H7 (cell line): ENCODE results near the gene CARD11. TPM values are rescaled to one million over a fixed set of nuclear protein-coding genes. Genes with fewer than 3 reads are reported as not detected.
A peak's percentile ranks its signal among the peaks of the same experiment; 100 is the strongest.

ENCODE experiments used
- DNase-seq: peaks from one replicate; pipeline ENCODE4 v3.0.0; 2012
- H3K27me3 ChIP-seq: 2 replicates; pipeline ENCODE4 v1.6.0; 2011; ENCODE audit warnings: mild to moderate bottlenecking, low read length; ENCODE audit not compliant: control insufficient read depth, insufficient read depth
- H3K36me3 ChIP-seq: replicated peaks from 2 replicates; pipeline ENCODE4 v1.5.1; 2011; ENCODE audit warnings: low read length; ENCODE audit not compliant: control insufficient read depth, insufficient read depth
- H3K4me3 ChIP-seq: 2 replicates; pipeline ENCODE4 v1.5.1; 2011; ENCODE audit warnings: low read depth, mild to moderate bottlenecking, control low read depth, low read length, moderate library complexity; ENCODE audit not compliant: insufficient read depth
- total RNA-seq: library from RNA; depleted of rRNA; stranded (reverse); fragments of >200 nt; shearing (Covaris generic); gene quantifications from 2 replicates; pipeline ENCODE4 v1.2.3, GENCODE V29; 2014

The CARD11 gene
- total RNA-seq, 1 experiment from 2014 or later = 32.7 TPM

- Histone ChIP-seq H3K27me3 (no peaks in the 10 kb centered on the region), H3K36me3 (no peaks in the 10 kb centered on the region; the same call in none of the 2 replicates), H3K4me3 (no peak overlapping the region)
- DNase-seq = no peak
These were observed 130.8 kb downstream of the CARD11 start for GRCh38 chr7:2912684-2913439.

GRCh38 chr7:2911466-2911865, 132.2 kb downstream of the CARD11 start:
- H3K27me3 ChIP-seq = no peaks in the 10 kb centered on the region
- DNase-seq = no peak
- no peaks in the 10 kb centered on the region; the same call in none of the 2 replicates for H3K36me3 ChIP-seq
- H3K4me3 ChIP-seq = no peak overlapping the region

- Histone ChIP-seq H3K36me3 (peaks cover 2% of the 10 kb centered on the region), H3K27me3 (no peaks in the 10 kb centered on the region), H3K4me3 (no peak overlapping the region)
- no peak for DNase-seq
These were observed 134.1 kb downstream of the CARD11 start for GRCh38 chr7:2909471-2910039.

GRCh38 chr7:2909043-2909442, 134.6 kb downstream of the CARD11 start:
- Histone ChIP-seq H3K27me3 (no peaks in the 10 kb centered on the region), H3K36me3 (peaks cover 3% of the 10 kb centered on the region), H3K4me3 (no peak overlapping the region)
- no peak for DNase-seq

- Histone ChIP-seq H3K27me3 (no peaks in the 10 kb centered on the region), H3K4me3 (no peak overlapping the region), H3K36me3 (peaks cover 3% of the 10 kb centered on the region)
- no peak for DNase-seq
These were observed 135.5 kb downstream of the CARD11 start for GRCh38 chr7:2908103-2908683.

- Histone ChIP-seq H3K4me3 (no peak overlapping the region), H3K27me3 (no peaks in the 10 kb centered on the region), H3K36me3 (peaks cover 3% of the 10 kb centered on the region)
- no peak for DNase-seq
These were observed 137.3 kb downstream of the CARD11 start for GRCh38 chr7:2906197-2906931.

GRCh38 chr7:2905500-2905899, 138.2 kb downstream of the CARD11 start:
- H3K4me3 ChIP-seq = no peak overlapping the region
- H3K36me3 ChIP-seq = peaks cover 3% of the 10 kb centered on the region
- no peak for DNase-seq
- H3K27me3 ChIP-seq = no peaks in the 10 kb centered on the region

GRCh38 chr7:2905027-2905426, 138.6 kb downstream of the CARD11 start:
- H3K27me3 ChIP-seq = no peaks in the 10 kb centered on the region
- peaks cover 3% of the 10 kb centered on the region for H3K36me3 ChIP-seq
- DNase-seq = no peak
- H3K4me3 ChIP-seq = no peak overlapping the region

GRCh38 chr7:2904202-2904601, 139.5 kb downstream of the CARD11 start:
- Histone ChIP-seq H3K27me3 (no peaks in the 10 kb centered on the region), H3K4me3 (no peak overlapping the region), H3K36me3 (peaks cover 3% of the 10 kb centered on the region)
- DNase-seq = peak; percentile 28

- peak; percentile 44 for DNase-seq
- H3K4me3 ChIP-seq = no peak overlapping the region
- no peaks in the 10 kb centered on the region for H3K27me3 ChIP-seq
- peaks cover 3% of the 10 kb centered on the region for H3K36me3 ChIP-seq
These were observed 139.9 kb downstream of the CARD11 start for GRCh38 chr7:2903682-2904162.

- Histone ChIP-seq H3K27me3 (no peaks in the 10 kb centered on the region), H3K4me3 (no peak overlapping the region), H3K36me3 (no peaks in the 10 kb centered on the region)
- peak; percentile 81 for DNase-seq
These were observed 146.6 kb downstream of the CARD11 start for GRCh38 chr7:2897023-2897422.

GRCh38 chr7:2896131-2896530, 147.5 kb downstream of the CARD11 start:
- Histone ChIP-seq H3K27me3 (no peaks in the 10 kb centered on the region), H3K4me3 (no peak overlapping the region), H3K36me3 (no peaks in the 10 kb centered on the region)
- peak; percentile 60 for DNase-seq

GRCh38 chr7:2894118-2894940, 149.3 kb downstream of the CARD11 start:
- no peaks in the 10 kb centered on the region for H3K27me3 ChIP-seq
- DNase-seq = peak; percentile 72
- H3K4me3 ChIP-seq = no peak overlapping the region
- H3K36me3 ChIP-seq = no peaks in the 10 kb centered on the region

- no peak overlapping the region for H3K4me3 ChIP-seq
- no peaks in the 10 kb centered on the region for H3K36me3 ChIP-seq
- no peaks in the 10 kb centered on the region for H3K27me3 ChIP-seq
- DNase-seq = no peak
These were observed 150.2 kb downstream of the CARD11 start for GRCh38 chr7:2893411-2893861.
